Suprapubic skin (tissue), 3 donors: ENCODE results near the gene USP3.
"Not testable (repeated sequence)": the region's sequence is repeated elsewhere in the genome, so short reads cannot be mapped to it uniquely, and the experiment has no call there.

Source experiments
- POLR2A ChIP-seq, 2 donors: fragments of 450-650 bp; IDR thresholded peaks; one replicate each; pipeline ENCODE4 v1.6.1; 2017; ENCODE audit warnings: antibody characterized with exemption in 2 of 2, mild to moderate bottlenecking in 2 of 2, moderate library complexity in 2 of 2
- TF ChIP-seq, protein P1 (sequence below), 2 donors: fragments of 200-600 bp in 1 of 2; fragments of 450-650 bp in 1 of 2; sonication (generic) in 1 of 2; IDR thresholded peaks; one replicate each; pipeline ENCODE4 v1.5.1; 2016 to 2019; ENCODE audit warnings: antibody characterized with exemption in 2 of 2, mild to moderate bottlenecking in 1 of 2, moderate library complexity in 1 of 2

DNA sequence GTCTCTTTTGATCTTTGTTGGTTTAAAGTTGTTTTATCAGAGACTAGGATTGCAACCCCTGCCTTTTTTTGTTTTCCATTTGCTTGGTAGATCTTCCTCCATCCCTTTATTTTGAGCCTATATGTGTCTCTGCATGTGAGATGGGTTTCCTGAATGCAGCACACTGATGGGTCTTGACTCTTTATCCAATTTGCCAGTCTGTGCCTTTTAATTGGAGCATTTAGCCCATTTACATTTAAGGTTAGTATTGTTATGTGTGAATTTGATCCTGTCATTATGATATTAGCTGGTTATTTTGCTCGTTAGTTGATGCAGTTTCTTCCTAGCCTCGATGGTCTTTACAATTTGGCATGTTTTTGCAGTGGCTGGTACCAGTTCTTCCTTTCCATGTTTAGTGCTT, 116.4 kb downstream of the USP3 start:
- TF ChIP-seq, protein P1, sequence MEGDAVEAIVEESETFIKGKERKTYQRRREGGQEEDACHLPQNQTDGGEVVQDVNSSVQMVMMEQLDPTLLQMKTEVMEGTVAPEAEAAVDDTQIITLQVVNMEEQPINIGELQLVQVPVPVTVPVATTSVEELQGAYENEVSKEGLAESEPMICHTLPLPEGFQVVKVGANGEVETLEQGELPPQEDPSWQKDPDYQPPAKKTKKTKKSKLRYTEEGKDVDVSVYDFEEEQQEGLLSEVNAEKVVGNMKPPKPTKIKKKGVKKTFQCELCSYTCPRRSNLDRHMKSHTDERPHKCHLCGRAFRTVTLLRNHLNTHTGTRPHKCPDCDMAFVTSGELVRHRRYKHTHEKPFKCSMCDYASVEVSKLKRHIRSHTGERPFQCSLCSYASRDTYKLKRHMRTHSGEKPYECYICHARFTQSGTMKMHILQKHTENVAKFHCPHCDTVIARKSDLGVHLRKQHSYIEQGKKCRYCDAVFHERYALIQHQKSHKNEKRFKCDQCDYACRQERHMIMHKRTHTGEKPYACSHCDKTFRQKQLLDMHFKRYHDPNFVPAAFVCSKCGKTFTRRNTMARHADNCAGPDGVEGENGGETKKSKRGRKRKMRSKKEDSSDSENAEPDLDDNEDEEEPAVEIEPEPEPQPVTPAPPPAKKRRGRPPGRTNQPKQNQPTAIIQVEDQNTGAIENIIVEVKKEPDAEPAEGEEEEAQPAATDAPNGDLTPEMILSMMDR (IDR thresholded peaks at IDR 0.05): not testable (repeated sequence)
- TF ChIP-seq POLR2A (IDR thresholded peaks at IDR 0.05): not testable (repeated sequence)
